GM18505 (cell line): ENCODE measurements around the gene C11orf21.

ENCODE experiments used
- ATAC-seq: cut with Tn5 transposase; IDR thresholded peaks from one replicate; pipeline ENCODE4 v1.9.1; 2021; ENCODE audit not compliant: unreplicated experiment
- POLR2A ChIP-seq: IDR thresholded peaks from 4 replicates; pipeline ENCODE4 v1.6.1; 2011; ENCODE audit warnings: borderline replicate concordance; ENCODE audit not compliant: insufficient read depth, insufficient read length; ENCODE audit errors: extremely low read depth

Gene C11orf21

GRCh38 chr11:2316963-2317244 is 15.2 kb upstream of the C11orf21 start:
- no peak for TF ChIP-seq POLR2A
- no peak for ATAC-seq

GRCh38 chr11:2316169-2316962 is 14.6 kb upstream of the C11orf21 start:
- TF ChIP-seq POLR2A, result no peak
- ATAC-seq, result no peak

GRCh38 chr11:2315395-2316168 is 13.9 kb upstream of the C11orf21 start:
- ATAC-seq, result no peak
- TF ChIP-seq POLR2A, result no peak

- no peak for ATAC-seq
- TF ChIP-seq POLR2A, result no peak
These were observed 13.0 kb upstream of the C11orf21 start for GRCh38 chr11:2314525-2315394.

- no peak for TF ChIP-seq POLR2A
- ATAC-seq, result no peak
These were observed 12.4 kb upstream of the C11orf21 start for GRCh38 chr11:2314136-2314524.

GRCh38 chr11:2313051-2313951 is 11.6 kb upstream of the C11orf21 start:
- no peak for ATAC-seq
- no peak for TF ChIP-seq POLR2A

- ATAC-seq, result no peak
- no peak for TF ChIP-seq POLR2A
These were observed 10.7 kb upstream of the C11orf21 start for GRCh38 chr11:2312232-2313042.

GRCh38 chr11:2311353-2312133 is 9.8 kb upstream of the C11orf21 start:
- TF ChIP-seq POLR2A, result no peak
- ATAC-seq, result no peak

GRCh38 chr11:2310786-2311352 is 9.2 kb upstream of the C11orf21 start:
- ATAC-seq, result no peak
- no peak for TF ChIP-seq POLR2A

- TF ChIP-seq POLR2A, result no peak
- no peak for ATAC-seq
These were observed 8.5 kb upstream of the C11orf21 start for GRCh38 chr11:2310073-2310785.
